ENCODE measurements around the gene TUBGCP4. TPM values are rescaled to one million over a fixed set of nuclear protein-coding genes. Genes with fewer than 3 reads are reported as not detected.

TUBGCP4 gene
- total and polyA plus RNA-seq, 9 of the 15 experiments (the other 6 are each of a cell fraction or from before 2014, with no cell fraction given) = 10.7 to 50.2 (median 29.6) TPM

DNA sequence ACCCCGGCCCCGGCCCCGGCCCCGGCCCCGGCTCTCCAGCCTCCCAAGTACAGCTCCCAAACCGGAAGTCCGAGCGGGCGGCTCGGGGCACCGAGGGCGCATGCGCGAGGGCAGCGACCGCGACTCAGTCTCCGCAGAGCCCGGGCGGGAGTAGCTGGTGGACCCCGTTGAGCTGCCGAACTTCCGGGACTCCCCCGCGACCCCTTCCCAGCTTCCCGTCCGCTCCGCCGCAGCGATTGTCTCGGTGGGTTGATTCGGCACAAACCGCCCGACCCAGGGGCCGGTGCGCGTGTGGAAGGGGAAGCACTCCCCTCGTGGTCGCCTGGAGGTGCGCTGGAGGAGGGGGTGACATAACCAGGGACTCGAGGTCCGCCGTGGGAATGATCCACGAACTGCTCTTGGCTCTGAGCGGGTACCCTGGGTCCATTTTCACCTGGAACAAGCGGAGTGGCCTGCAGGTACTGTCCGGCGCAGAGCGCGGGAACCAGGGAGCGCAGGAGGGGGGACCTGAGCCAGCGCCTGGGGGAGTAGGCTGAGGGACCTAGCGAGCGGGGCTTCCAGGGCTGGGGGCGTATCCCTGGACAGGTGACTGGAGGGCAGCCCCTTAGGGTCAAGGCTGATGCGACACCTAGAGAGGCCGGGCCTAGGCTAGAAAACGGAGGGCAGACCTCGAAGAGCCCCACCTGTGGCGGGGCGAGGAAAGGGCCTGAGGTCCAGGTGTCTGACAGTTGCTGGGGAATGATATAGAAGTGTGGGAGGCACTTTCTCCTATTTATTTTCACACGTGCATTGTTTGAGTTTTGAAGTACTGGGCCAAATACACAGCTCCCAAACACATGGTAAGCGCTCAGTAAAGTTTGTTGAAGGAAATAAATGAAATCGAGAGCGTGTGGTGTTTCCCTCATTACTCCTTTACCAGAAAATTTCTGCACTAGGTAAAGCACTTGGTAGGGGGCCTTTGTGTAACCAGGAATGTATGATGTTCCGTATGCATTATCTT is at the start of gene TUBGCP4, which contains the start of gene ZSCAN29 (continued):
- TF ChIP-seq, protein P1, sequence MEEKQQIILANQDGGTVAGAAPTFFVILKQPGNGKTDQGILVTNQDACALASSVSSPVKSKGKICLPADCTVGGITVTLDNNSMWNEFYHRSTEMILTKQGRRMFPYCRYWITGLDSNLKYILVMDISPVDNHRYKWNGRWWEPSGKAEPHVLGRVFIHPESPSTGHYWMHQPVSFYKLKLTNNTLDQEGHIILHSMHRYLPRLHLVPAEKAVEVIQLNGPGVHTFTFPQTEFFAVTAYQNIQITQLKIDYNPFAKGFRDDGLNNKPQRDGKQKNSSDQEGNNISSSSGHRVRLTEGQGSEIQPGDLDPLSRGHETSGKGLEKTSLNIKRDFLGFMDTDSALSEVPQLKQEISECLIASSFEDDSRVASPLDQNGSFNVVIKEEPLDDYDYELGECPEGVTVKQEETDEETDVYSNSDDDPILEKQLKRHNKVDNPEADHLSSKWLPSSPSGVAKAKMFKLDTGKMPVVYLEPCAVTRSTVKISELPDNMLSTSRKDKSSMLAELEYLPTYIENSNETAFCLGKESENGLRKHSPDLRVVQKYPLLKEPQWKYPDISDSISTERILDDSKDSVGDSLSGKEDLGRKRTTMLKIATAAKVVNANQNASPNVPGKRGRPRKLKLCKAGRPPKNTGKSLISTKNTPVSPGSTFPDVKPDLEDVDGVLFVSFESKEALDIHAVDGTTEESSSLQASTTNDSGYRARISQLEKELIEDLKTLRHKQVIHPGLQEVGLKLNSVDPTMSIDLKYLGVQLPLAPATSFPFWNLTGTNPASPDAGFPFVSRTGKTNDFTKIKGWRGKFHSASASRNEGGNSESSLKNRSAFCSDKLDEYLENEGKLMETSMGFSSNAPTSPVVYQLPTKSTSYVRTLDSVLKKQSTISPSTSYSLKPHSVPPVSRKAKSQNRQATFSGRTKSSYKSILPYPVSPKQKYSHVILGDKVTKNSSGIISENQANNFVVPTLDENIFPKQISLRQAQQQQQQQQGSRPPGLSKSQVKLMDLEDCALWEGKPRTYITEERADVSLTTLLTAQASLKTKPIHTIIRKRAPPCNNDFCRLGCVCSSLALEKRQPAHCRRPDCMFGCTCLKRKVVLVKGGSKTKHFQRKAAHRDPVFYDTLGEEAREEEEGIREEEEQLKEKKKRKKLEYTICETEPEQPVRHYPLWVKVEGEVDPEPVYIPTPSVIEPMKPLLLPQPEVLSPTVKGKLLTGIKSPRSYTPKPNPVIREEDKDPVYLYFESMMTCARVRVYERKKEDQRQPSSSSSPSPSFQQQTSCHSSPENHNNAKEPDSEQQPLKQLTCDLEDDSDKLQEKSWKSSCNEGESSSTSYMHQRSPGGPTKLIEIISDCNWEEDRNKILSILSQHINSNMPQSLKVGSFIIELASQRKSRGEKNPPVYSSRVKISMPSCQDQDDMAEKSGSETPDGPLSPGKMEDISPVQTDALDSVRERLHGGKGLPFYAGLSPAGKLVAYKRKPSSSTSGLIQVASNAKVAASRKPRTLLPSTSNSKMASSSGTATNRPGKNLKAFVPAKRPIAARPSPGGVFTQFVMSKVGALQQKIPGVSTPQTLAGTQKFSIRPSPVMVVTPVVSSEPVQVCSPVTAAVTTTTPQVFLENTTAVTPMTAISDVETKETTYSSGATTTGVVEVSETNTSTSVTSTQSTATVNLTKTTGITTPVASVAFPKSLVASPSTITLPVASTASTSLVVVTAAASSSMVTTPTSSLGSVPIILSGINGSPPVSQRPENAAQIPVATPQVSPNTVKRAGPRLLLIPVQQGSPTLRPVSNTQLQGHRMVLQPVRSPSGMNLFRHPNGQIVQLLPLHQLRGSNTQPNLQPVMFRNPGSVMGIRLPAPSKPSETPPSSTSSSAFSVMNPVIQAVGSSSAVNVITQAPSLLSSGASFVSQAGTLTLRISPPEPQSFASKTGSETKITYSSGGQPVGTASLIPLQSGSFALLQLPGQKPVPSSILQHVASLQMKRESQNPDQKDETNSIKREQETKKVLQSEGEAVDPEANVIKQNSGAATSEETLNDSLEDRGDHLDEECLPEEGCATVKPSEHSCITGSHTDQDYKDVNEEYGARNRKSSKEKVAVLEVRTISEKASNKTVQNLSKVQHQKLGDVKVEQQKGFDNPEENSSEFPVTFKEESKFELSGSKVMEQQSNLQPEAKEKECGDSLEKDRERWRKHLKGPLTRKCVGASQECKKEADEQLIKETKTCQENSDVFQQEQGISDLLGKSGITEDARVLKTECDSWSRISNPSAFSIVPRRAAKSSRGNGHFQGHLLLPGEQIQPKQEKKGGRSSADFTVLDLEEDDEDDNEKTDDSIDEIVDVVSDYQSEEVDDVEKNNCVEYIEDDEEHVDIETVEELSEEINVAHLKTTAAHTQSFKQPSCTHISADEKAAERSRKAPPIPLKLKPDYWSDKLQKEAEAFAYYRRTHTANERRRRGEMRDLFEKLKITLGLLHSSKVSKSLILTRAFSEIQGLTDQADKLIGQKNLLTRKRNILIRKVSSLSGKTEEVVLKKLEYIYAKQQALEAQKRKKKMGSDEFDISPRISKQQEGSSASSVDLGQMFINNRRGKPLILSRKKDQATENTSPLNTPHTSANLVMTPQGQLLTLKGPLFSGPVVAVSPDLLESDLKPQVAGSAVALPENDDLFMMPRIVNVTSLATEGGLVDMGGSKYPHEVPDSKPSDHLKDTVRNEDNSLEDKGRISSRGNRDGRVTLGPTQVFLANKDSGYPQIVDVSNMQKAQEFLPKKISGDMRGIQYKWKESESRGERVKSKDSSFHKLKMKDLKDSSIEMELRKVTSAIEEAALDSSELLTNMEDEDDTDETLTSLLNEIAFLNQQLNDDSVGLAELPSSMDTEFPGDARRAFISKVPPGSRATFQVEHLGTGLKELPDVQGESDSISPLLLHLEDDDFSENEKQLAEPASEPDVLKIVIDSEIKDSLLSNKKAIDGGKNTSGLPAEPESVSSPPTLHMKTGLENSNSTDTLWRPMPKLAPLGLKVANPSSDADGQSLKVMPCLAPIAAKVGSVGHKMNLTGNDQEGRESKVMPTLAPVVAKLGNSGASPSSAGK (IDR thresholded peaks at IDR 0.05) = peak; percentile 92
- TF ChIP-seq FOXJ2 (tag; IDR thresholded peaks at IDR 0.05) (no peak), CCAR2 (IDR thresholded peaks at IDR 0.05; ENCODE audit: low read depth, low read length) (no peak), ZZZ3 (IDR thresholded peaks at IDR 0.05) (0 out of 2 replicates have a peak, but pooled peaks have one; percentile 34), SMAD2 (IDR thresholded peaks at IDR 0.05; ENCODE audit: low read depth, low read length) (no peak), SIN3A (IDR thresholded peaks at IDR 0.05; ENCODE audit: borderline replicate concordance in 2 of 2, control insufficient read depth in 1 of 2, low read depth in 2 of 2, low read length in 2 of 2) (peak in 1 of 2 experiments; percentile 66; a peak in 1 of 4 replicates), FOXM1 (IDR thresholded peaks at IDR 0.05; ENCODE audit: low read depth) (peak; percentile 42; the same call in 1 of the 2 replicates), FOXM1 (CRISPR knock-in tag; IDR thresholded peaks at IDR 0.05; ENCODE audit: low read depth) (no peak)
- TF ChIP-seq, protein P2, sequence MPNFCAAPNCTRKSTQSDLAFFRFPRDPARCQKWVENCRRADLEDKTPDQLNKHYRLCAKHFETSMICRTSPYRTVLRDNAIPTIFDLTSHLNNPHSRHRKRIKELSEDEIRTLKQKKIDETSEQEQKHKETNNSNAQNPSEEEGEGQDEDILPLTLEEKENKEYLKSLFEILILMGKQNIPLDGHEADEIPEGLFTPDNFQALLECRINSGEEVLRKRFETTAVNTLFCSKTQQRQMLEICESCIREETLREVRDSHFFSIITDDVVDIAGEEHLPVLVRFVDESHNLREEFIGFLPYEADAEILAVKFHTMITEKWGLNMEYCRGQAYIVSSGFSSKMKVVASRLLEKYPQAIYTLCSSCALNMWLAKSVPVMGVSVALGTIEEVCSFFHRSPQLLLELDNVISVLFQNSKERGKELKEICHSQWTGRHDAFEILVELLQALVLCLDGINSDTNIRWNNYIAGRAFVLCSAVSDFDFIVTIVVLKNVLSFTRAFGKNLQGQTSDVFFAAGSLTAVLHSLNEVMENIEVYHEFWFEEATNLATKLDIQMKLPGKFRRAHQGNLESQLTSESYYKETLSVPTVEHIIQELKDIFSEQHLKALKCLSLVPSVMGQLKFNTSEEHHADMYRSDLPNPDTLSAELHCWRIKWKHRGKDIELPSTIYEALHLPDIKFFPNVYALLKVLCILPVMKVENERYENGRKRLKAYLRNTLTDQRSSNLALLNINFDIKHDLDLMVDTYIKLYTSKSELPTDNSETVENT (CRISPR knock-in tag; IDR thresholded peaks at IDR 0.05) = peak; percentile 59; the same call in 1 of the 2 replicates

Data from K562 (cell line).